A375 (cell line): ENCODE measurements around the gene SMKR1. TPM values are rescaled to one million over a fixed set of nuclear protein-coding genes. Genes with fewer than 3 reads are reported as not detected.

Source experiments
- small RNA-seq: library from RNA; depleted of rRNA; stranded (forward); fragments of <200 nt; gene quantifications from one replicate; pipeline ENCODE3, GENCODE V24; 2014
- total RNA-seq: library from RNA; depleted of rRNA; stranded (reverse); fragments of >200 nt; shearing (Covaris generic); gene quantifications from 2 replicates; pipeline ENCODE4 v1.2.3, GENCODE V29; 2014; rRNA removed

The SMKR1 gene
- total RNA-seq = 3.6 and 5.9 TPM in 2 replicates

GRCh38 chr7:129501760-129502707, at the start of gene SMKR1:
SMKR1 (plus strand) TSS chr7:129502531; CDS start chr7:129502825, 294 bp downstream.

Small RNA genes lying within 50 kb of the gene (small RNA-seq; reads per million reads assigned to genes)
- gene RNU1-72P = not detected
- not detected for gene SNRPGP3

Other genes starting within 250 kb of the SMKR1 start
- gene STRIP2, start 68.1 kb upstream of the SMKR1 start, total RNA-seq = 5.1 and 7.6 TPM in 2 replicates
- gene NRF1, start 109.2 kb downstream of the SMKR1 start, total RNA-seq = 10.2 and 14.3 TPM in 2 replicates